HepG2 (cell line): ENCODE measurements around the gene UBL7. TPM values are rescaled to one million over a fixed set of nuclear protein-coding genes. Genes with fewer than 3 reads are reported as not detected.

Experiments
- ISX ChIP-seq: sonication (generic); formaldehyde crosslinking; conservative IDR thresholded peaks from 2 replicates; pipeline ENCODE4 v1.5.0; 2020; ENCODE audit warnings: missing genetic modification reagents
- MATR3 ChIP-seq: sonication (generic); formaldehyde crosslinking; IDR thresholded peaks from 2 replicates; pipeline ENCODE4 v1.4.0; 2020; ENCODE audit warnings: missing genetic modification reagents
- SAP130 ChIP-seq: IDR thresholded peaks from 2 replicates; pipeline ENCODE4 v1.6.1; 2016; ENCODE audit warnings: low read depth
- SMARCC2 ChIP-seq: fragments of 450-650 bp; IDR thresholded peaks from 2 replicates; pipeline ENCODE4 v1.6.1; 2017; ENCODE audit warnings: antibody characterized with exemption, mild to moderate bottlenecking
- SNAPC4 ChIP-seq: sonication (generic); formaldehyde crosslinking; IDR thresholded peaks from 2 replicates; pipeline ENCODE4 v1.4.0; 2020; ENCODE audit warnings: mild to moderate bottlenecking, missing genetic modification reagents
- STAG1 ChIP-seq: sonication (generic); formaldehyde crosslinking; IDR thresholded peaks from 2 replicates; pipeline ENCODE4 v1.4.0; 2020; ENCODE audit warnings: missing genetic modification reagents
- TARDBP ChIP-seq: sonication (generic); formaldehyde crosslinking; IDR thresholded peaks from 2 replicates; pipeline ENCODE4 v1.8.0; 2022; ENCODE audit warnings: mild to moderate bottlenecking, missing genetic modification reagents
- ZBTB3 ChIP-seq: sonication (generic); formaldehyde crosslinking; IDR thresholded peaks from 2 replicates; pipeline ENCODE4 v1.4.0; 2020; ENCODE audit warnings: low read depth, mild to moderate bottlenecking, moderate library complexity, missing genetic modification reagents, borderline replicate concordance
- ZNF124 ChIP-seq: sonication (generic); formaldehyde crosslinking; IDR thresholded peaks from 2 replicates; pipeline ENCODE4 v1.4.0; 2020; ENCODE audit warnings: missing genetic modification reagents
- ZNF205 ChIP-seq: IDR thresholded peaks from 2 replicates; pipeline ENCODE4 v1.6.1; 2018; ENCODE audit warnings: missing biosample characterization, missing genetic modification reagents
- ZNF333 ChIP-seq: sonication (generic); formaldehyde crosslinking; IDR thresholded peaks from 2 replicates; pipeline ENCODE4 v1.4.0; 2020; ENCODE audit warnings: mild to moderate bottlenecking, missing genetic modification reagents, borderline replicate concordance
- ZNF44 ChIP-seq: sonication (generic); formaldehyde crosslinking; IDR thresholded peaks from 2 replicates; pipeline ENCODE4 v1.5.1; 2020; ENCODE audit warnings: mild to moderate bottlenecking, missing genetic modification reagents
- ZNF543 ChIP-seq: sonication (generic); formaldehyde crosslinking; IDR thresholded peaks from 2 replicates; pipeline ENCODE4 v1.4.0; 2020; ENCODE audit warnings: mild to moderate bottlenecking, missing genetic modification reagents
- ZNF572 ChIP-seq: sonication (generic); formaldehyde crosslinking; IDR thresholded peaks from 2 replicates; pipeline ENCODE4 v1.5.1; 2020; ENCODE audit warnings: mild to moderate bottlenecking, missing genetic modification reagents
- ZNF615 ChIP-seq: sonication (generic); formaldehyde crosslinking; IDR thresholded peaks from 2 replicates; pipeline ENCODE4 v1.5.0; 2020; ENCODE audit warnings: mild to moderate bottlenecking, missing genetic modification reagents, borderline replicate concordance
- ZNF7 ChIP-seq: IDR thresholded peaks from 2 replicates; pipeline ENCODE4 v1.6.1; 2016; ENCODE audit warnings: missing biosample characterization, missing genetic modification reagents
- ZNF781 ChIP-seq: sonication (generic); formaldehyde crosslinking; IDR thresholded peaks from 2 replicates; pipeline ENCODE4 v1.5.1; 2020; ENCODE audit warnings: borderline replicate concordance, mild to moderate bottlenecking, missing genetic modification reagents; ENCODE audit errors: not compliant biosample characterization
- ZNF878 ChIP-seq: sonication (generic); formaldehyde crosslinking; IDR thresholded peaks from 2 replicates; pipeline ENCODE4 v1.8.1; 2023; ENCODE audit warnings: mild to moderate bottlenecking, missing genetic modification reagents, moderate library complexity
- ZSCAN29 ChIP-seq: sonication (generic); formaldehyde crosslinking; conservative IDR thresholded peaks from 2 replicates; pipeline ENCODE4 v1.4.0; 2020; ENCODE audit warnings: mild to moderate bottlenecking, missing genetic modification reagents
- polyA plus RNA-seq, 8 experiments: library from polyadenylated mRNA; depleted of rRNA in 3 of 8; stranded (reverse) in 7 of 8; unstranded in 1 of 8; fragments of >200 nt; fragmentation: Illumina TruSeq in 4 of 8; extraction: Trizol in 4 of 8; gene quantifications; 2 replicates each; pipeline versions ENCODE4 v1.2.1 to v1.2.3, GENCODE V29; 2011 to 2016; ENCODE audit warnings: low read depth in 4 of 8, missing spikeins in 1 of 8, mixed read lengths in 1 of 8; ENCODE audit not compliant: insufficient read depth in 1 of 8
- total RNA-seq, 5 experiments: library from RNA; depleted of rRNA; stranded (reverse); fragments of >200 nt; fragmentation: Illumina TruSeq; extraction: Trizol; gene quantifications; 2 replicates each; pipeline ENCODE4 v1.2.3, GENCODE V29; 2016; ENCODE audit warnings: low read depth in 1 of 5
- TF ChIP-seq, protein P1 (sequence below): sonication (generic); formaldehyde crosslinking; IDR thresholded peaks from 2 replicates; pipeline ENCODE4 v1.9.0; 2021; ENCODE audit warnings: missing genetic modification reagents, mild to moderate bottlenecking, borderline replicate concordance
- TF ChIP-seq, protein P2 (sequence below), 2 experiments: IDR thresholded peaks; 2 replicates each; pipeline ENCODE4 v1.6.1; 2011 to 2012; ENCODE audit warnings: low read length in 2 of 2, borderline replicate concordance in 1 of 2, low read depth in 1 of 2, mild to moderate bottlenecking in 1 of 2, moderate library complexity in 1 of 2

Gene UBL7
- total and polyA plus RNA-seq, 2 of the 13 experiments (the other 11 are each of a cell fraction or from before 2014, with no cell fraction given) = 55.0 to 63.5 TPM

- peak; percentile 92; the same call in 1 of the 2 replicates for TF ChIP-seq ZNF205
- no peak for TF ChIP-seq SMARCC2
- no peak for TF ChIP-seq ZNF572
- TF ChIP-seq ZNF333 = no peak
- TF ChIP-seq ZNF615 (CRISPR knock-in tag) = no peak
- 0 out of 2 replicates have a peak, but pooled peaks have one; percentile 39 for TF ChIP-seq ZSCAN29
- no peak for TF ChIP-seq ZNF124
- TF ChIP-seq, protein P1, sequence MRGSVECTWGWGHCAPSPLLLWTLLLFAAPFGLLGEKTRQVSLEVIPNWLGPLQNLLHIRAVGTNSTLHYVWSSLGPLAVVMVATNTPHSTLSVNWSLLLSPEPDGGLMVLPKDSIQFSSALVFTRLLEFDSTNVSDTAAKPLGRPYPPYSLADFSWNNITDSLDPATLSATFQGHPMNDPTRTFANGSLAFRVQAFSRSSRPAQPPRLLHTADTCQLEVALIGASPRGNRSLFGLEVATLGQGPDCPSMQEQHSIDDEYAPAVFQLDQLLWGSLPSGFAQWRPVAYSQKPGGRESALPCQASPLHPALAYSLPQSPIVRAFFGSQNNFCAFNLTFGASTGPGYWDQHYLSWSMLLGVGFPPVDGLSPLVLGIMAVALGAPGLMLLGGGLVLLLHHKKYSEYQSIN = no peak
- TF ChIP-seq ISX (CRISPR knock-in tag) = no peak
- no peak for TF ChIP-seq SNAPC4 (CRISPR knock-in tag)
- TF ChIP-seq ZNF7 (CRISPR knock-in tag) = no peak
- TF ChIP-seq ZNF781 (CRISPR knock-in tag) = peak; percentile 33
- TF ChIP-seq MATR3 = no peak
- peak; percentile 33; the same call in 1 of the 2 replicates for TF ChIP-seq ZNF543 (CRISPR knock-in tag)
- TF ChIP-seq ZNF878 (CRISPR knock-in tag) = no peak
- TF ChIP-seq SAP130 = peak; percentile 90
- peak; percentile 90 for TF ChIP-seq TARDBP (CRISPR knock-in tag)
- TF ChIP-seq, protein P2, sequence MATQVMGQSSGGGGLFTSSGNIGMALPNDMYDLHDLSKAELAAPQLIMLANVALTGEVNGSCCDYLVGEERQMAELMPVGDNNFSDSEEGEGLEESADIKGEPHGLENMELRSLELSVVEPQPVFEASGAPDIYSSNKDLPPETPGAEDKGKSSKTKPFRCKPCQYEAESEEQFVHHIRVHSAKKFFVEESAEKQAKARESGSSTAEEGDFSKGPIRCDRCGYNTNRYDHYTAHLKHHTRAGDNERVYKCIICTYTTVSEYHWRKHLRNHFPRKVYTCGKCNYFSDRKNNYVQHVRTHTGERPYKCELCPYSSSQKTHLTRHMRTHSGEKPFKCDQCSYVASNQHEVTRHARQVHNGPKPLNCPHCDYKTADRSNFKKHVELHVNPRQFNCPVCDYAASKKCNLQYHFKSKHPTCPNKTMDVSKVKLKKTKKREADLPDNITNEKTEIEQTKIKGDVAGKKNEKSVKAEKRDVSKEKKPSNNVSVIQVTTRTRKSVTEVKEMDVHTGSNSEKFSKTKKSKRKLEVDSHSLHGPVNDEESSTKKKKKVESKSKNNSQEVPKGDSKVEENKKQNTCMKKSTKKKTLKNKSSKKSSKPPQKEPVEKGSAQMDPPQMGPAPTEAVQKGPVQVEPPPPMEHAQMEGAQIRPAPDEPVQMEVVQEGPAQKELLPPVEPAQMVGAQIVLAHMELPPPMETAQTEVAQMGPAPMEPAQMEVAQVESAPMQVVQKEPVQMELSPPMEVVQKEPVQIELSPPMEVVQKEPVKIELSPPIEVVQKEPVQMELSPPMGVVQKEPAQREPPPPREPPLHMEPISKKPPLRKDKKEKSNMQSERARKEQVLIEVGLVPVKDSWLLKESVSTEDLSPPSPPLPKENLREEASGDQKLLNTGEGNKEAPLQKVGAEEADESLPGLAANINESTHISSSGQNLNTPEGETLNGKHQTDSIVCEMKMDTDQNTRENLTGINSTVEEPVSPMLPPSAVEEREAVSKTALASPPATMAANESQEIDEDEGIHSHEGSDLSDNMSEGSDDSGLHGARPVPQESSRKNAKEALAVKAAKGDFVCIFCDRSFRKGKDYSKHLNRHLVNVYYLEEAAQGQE (IDR thresholded peaks at IDR 0.05; ENCODE audit: borderline replicate concordance in 1 of 2, low read depth in 1 of 2, low read length in 2 of 2) = peak in 1 of 2 experiments; percentile 35; a peak in 1 of 4 replicates
- TF ChIP-seq ZBTB3 (CRISPR knock-in tag) = no peak
- TF ChIP-seq ZNF44 (CRISPR knock-in tag) = no peak
- TF ChIP-seq STAG1 = no peak
These were observed 17.7 kb downstream of the UBL7 start (continued) for GRCh38 chr15:74443100-74443909.
